Adipose tissue (tissue), 3 donors: ENCODE data around the gene FAM3C. TPM values are rescaled to one million over a fixed set of nuclear protein-coding genes. Genes with fewer than 3 reads are reported as not detected.

Experiments used
- H3K27ac ChIP-seq: one replicate; pipeline ENCODE4 v1.5.1; 2013; ENCODE audit warnings: low read depth, low read length
- WGBS, 3 donors: extraction: QIAGEN DNeasy Blood & Tissue Kit; methylation state at CpG; one replicate each; pipeline ENCODE4 v1.1.7; 2013; 5-methylcytosine and 5-hydroxymethylcytosine counted together
- polyA plus RNA-seq, 3 donors: library from polyadenylated mRNA; stranded (reverse); fragments of 200-250 nt; gene quantifications; one replicate each; pipeline ENCODE4 v1.2.3, GENCODE V29; 2013
- donor health status: healthy with polysubstance abuse.
- donor health status: Bipolar disorder and iron deficiency.
- donor health status: healthy.

FAM3C gene
- polyA plus RNA-seq, 3 donors: 26.6 to 46.7 (median 28.8) TPM

DNA sequence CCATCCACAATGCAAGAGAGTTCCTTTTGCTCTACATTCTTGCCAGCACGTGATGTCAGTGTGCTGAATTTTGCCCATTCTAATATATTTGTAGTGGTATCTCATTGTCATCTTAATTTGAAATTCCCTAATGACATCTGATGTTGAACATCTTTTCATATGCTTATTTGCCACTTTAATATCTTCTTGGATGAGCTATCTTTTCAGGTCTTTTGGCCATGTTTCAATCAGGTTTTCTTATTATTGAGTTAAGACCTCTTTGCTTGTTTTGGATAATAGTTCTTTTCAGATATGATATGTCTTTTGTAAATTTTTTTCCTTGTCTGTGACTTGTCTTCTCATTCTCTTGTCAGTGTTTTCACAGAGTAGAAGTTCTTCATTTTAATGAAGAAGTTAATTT lies 20.4 kb upstream of the FAM3C start:
- H3K27ac ChIP-seq: no peak overlapping the region
- 86 to 88% (median 86%) methylated on average over 1 of the region's 1 CpG for WGBS, 3 donors

DNA sequence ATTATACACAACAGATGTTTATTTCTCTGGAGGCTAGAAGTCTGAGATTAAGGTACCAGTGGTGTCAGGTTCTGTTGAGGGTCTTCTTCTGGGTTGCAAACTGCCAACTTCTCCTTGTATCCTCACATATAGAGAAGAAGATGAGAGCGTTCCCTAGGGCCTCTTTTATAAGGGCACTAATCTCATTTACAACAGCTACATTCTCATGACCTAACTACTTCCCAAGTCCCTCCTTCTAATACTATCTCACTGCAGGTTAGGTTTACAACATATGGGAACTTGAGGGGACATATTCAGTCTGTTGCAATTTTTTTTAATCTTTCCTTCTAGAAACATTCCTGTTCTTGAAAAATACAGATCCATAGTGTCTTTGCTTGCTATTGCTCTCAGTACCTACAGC lies 18.3 kb upstream of the FAM3C start:
- 100% methylated on average over 1 of the region's 1 CpG for WGBS, 3 donors
- no peak overlapping the region for H3K27ac ChIP-seq

DNA sequence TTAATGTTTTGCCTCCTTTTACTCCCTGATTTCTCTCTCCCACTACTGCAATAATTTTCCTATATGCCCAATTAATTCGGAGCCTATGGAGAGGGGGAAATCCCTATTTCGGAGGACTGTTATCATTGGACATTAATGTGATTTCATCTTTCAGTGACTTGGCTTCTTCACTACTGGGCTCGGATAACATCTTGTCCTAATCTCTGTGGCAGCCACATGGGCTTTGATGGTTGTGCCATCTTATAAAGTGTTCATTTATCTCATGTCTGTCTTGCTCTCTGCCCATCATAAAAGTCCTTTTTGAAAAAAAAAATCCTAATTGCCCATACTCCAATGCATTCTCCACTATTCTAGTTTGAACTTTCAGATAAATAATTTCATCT lies 15.5 kb upstream of the FAM3C start:
- 82 to 89% (median 85%) methylated on average over 3 of the region's 3 CpGs for WGBS, 3 donors
- no peak overlapping the region for H3K27ac ChIP-seq

DNA sequence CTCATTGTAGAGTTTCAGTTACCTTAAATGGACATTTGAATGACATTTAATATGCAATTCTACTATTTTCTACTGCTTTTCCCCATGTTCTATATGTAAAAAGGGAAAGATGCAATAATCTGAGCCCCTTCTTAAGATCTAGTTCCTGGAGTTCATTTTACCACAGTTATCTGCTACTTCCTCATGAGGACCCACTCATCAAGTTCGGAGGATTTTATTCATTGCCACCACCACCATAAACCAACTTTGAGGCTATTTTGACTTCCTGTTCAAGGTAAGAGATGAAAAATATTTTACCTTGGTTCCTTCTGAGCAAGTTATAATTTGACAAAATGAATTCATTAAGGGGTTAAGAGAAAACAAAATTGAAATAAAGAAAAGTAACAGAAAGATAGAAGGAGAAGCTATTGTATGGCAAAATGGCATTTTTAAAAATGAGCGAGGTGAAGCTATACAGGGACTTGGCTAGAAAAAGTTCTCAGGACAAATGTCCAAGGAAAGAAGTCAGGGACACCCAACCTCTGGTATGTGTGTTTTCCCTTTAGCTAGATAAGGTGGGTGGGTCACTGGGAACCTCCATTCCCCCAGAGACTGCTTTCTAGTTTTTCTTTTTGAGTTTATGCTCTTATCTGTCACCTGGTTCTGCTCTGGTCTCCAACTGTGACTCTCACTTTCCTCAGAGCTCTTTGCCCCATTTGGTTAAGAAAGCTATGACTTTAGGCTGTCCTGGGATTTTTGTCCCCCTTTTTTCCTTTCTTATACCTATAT lies 14.9 kb upstream of the FAM3C start:
- WGBS, 3 donors: 76 to 89% (median 87%) methylated on average over 2 of the region's 2 CpGs
- H3K27ac ChIP-seq: no peak overlapping the region

DNA sequence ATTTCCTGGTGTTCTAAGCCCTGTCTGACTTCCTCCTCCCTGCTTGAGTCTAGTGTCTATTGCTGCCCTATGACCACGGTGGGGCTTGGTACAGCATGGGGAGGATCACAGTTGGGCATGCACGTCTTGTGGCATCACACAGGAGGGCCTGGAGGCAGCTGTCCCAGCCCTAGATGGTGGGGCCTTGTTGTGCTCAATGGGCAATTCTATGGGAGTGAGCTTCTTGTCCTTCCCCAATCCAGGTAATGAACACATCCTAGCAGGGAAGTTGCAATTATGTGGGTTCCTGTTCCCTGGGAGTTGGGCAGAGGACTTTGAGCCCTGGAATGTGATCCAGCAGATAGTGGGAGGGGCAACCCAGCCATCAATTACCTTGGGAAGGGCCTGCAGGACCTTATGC lies 10.8 kb upstream of the FAM3C start:
- 78 to 97% (median 82%) methylated on average over 2 of the region's 2 CpGs for WGBS, 3 donors

DNA sequence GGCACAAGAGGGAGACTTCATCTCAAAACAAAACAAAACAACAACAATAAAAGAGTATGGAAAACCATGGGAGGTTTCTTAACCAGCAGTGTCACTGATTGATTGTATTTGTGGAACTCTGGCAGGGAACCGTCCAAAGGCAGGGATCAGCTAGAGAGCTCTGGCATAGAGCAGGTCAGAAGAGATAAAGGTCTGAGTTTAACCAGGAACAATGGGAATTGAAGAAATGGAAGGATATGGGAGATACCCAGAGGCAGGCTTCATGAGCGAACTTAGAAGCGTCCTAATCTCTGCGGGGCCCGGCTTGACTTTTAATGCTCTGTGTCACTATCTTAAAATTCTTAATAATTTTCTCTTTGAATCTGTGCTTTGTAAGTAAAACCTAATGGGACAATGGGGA lies 10.4 kb upstream of the FAM3C start:
- H3K27ac ChIP-seq: no peak overlapping the region

More for the DNA sequence above, 10.8 kb upstream of the FAM3C start:
- no peak overlapping the region for H3K27ac ChIP-seq

DNA sequence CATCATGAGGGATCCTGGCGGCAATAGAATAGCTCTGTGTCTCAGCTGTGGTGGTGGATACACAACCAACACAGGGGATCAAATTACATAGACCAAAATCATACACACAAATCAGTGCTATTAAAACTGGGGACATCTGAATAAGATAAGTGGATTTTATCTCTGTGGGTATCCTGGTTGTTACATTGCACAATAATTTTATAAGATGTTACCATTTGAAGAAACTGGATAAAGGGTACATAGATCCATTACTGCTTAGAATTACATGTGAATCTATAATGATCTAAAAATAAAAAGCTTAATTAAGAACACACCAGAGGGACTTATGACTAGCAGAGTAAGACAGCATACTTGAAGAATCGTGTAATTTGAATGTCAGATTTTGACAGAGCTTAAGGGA lies 8.2 kb upstream of the FAM3C start:
- H3K27ac ChIP-seq: no peak overlapping the region
- 92 to 94% (median 92%) methylated on average over 2 of the region's 2 CpGs for WGBS, 3 donors

More for the DNA sequence above, 10.4 kb upstream of the FAM3C start:
- 91 to 93% (median 91%) methylated on average over 5 of the region's 5 CpGs for WGBS, 3 donors

DNA sequence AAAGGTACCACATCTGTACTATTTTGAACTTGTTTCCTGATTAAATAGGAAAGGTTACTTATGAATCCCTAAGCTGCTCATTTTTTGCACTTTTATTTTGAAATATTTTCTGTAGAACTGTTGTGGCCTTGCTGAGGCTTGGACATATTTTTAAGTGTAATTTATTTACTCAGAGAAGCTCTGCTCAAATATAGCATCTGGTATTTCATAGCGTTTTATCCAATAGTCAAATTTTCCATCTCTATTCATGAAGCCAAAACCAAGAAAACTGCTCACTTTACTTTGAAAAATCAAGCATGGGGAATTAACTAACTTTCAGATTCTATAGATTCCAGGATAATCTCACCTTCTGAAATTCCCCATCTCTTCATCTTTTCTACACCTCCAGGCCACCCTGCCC lies 6.6 kb upstream of the FAM3C start:
- WGBS, 3 donors: 44 to 61% (median 50%) methylated on average over 1 of the region's 1 CpG
- no peak overlapping the region for H3K27ac ChIP-seq

DNA sequence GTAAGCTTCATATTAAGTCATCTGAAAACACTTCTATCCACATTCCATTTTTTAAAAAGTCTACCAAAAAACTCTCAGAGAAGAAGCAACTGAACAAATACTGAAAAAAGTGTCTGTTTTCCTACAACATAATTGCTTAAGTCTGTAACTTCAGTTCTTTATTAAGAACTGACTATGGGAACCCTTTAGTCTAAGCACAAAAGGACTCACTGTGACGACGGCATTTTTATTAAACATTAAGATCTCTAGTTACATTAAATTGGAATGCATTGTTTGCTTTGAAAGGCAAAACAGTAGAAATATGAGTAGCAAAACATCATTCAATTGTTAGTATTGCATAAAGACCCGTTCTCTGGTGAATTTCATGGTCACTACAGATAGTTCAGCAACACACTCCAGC lies 5.8 kb upstream of the FAM3C start:
- 67 to 80% (median 77%) methylated on average over 3 of the region's 3 CpGs for WGBS, 3 donors
- H3K27ac ChIP-seq: no peak overlapping the region

DNA sequence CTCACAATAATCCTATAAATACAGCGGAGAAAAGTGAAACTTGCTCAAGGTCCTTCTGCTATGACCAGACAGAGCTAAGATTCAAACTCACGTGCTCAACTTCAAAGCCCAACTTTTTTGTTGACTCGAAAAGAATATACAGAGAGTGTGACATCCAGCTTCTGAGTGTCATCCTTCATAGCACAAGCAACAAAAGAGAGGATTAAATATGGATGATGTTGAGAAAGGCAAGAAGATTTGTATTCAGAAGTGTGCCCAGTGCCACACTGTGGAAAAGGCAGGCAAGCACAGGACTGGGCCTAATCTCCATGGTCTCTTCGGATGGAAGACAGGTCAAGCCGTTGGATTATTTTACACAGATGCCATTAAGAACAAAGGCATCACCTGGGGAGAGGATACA lies 2.1 kb upstream of the FAM3C start:
- 34 to 89% (median 79%) methylated on average over 5 of the region's 5 CpGs for WGBS, 3 donors
- H3K27ac ChIP-seq: no peak overlapping the region

DNA sequence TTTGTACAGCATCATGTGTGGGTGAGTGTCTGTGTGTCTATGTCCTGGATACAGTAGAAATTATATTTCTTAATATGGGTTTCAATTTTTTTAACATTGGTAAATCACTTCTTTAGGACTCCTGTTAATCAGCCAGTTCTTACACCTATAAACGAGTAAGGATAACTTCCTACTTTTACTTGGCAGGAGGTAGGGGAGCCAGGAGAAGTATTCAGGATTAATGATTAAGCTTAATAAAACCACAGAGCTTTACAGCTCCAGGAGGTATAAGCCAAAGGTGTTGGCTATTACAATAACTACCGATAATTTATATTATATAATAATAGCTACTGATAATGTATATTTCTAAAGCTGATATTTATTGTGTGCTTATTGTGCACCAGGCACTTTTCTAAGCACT lies 1.7 kb upstream of the FAM3C start:
- no peak overlapping the region for H3K27ac ChIP-seq

DNA sequence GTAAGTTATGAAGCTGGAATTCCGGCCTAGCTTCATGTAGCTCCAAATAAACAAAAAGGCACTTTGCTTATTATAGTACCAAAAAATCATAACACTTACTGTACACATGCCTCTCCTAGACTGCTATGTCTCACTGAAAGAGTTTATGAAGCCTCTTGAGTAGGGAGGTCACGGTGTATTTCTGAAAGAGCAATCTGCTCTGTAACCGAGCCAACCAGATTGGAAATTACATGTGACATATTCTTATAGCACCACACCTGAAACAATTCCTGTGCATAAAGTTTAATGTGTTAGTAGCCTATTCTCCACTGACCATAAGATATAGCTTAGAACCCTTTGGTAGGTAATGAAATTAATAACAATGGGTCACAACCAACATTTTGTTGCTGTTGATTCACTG lies 1.3 kb upstream of the FAM3C start:
- no peak overlapping the region for H3K27ac ChIP-seq
- WGBS, 3 donors: 63 to 100% (median 93%) methylated on average over 3 of the region's 3 CpGs

More for the DNA sequence above, 1.7 kb upstream of the FAM3C start:
- WGBS, 3 donors: 27 to 86% (median 82%) methylated on average over 2 of the region's 2 CpGs

DNA sequence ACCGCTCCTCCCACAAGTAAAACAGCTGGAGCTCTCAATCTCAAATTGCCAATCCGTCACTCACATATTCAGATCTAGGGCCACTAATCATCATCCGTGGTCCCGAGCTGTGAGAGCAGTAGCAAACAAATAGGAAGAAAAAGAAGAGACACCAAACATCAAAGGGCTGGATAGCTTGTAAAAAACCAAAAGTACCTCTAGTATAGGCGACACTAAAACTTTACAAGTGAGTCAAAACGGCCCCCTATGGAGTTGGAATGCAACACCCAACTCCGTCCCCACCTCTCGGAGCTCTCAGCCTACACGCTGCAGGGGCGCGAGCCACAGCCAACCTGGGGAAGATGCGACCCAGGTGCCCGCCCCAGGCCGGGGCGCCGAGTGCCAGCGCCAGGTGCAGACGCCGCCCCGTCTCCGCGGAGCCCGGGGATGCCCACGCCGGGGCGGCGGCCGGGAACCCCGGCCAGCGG lies 581 bp downstream of the FAM3C start:
- H3K27ac ChIP-seq: no peak overlapping the region
- 0 to 1% (median 1%) methylated on average over 30 of the region's 30 CpGs for WGBS, 3 donors

DNA sequence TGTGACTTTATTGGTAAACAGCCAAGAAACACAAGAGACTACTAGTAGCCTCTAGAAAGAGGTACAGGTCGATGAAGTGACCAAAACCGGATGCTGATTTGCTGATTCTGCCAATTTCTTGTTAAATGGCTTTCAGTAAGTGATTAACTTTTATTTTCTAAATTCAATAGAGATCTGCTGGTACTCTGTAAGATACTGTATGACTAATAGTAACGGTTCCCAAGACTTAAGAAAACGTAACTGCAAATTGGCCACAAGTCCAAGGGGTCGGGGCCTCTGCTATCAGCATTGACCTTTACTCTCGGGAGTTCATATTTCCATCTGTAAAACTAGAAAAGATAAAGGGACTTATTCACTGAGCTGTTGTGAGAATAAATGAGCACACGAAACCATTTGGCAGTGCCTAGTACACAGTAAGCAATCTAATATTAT lies 1.4 kb downstream of the FAM3C start:
- no peak overlapping the region for H3K27ac ChIP-seq
- 18 to 55% (median 51%) methylated on average over 7 of the region's 7 CpGs for WGBS, 3 donors

DNA sequence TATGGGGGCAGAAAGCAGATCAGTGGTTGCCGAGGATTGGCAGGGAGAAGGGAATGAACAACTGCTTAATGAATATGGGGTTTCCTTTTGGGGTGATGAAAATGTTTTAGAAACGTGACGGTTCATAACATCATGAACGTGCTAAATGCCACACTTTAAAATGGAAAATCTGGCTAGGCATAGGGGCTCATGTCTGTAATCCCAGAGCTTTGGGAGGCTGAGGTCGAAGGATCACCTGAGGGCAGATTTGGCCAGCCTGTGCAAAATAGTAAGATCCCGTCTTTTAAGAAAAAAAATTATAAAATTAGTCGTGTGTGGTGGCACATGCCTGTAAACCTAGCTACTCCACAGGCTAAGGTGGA lies 3.1 kb downstream of the FAM3C start:
- WGBS, 3 donors: 95 to 98% (median 96%) methylated on average over 7 of the region's 7 CpGs
- no peak overlapping the region for H3K27ac ChIP-seq

DNA sequence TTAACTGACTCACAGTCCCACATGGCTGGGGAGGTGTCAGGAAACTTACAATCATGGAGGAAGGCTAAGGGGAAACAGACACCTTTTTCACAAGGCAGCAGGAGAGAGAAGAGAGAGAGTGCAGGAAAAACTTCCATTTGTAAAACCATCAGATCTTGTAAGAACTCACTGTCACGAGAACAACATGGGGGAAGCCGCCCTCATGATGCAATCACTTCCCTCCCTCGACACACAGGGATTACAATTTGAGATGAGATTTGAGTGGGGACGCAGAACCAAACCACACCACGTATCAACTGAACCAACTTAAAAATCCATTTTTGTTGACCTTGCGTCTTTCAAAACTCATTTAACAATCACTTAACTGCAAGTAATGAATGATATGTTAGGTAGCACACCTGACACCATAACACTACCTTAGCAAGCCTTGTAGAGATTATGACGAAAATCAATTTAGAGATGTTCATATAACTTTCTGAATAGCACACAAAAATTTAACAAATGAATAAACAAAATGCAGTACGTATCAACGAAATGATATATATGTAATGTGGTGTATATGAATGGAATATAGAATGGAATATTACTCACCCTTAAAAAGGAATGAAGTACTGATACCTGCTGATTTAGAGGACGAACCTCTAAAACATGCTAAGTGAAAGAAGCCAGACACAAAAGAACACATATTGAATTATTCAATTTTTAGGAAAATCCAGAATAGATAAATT lies 3.7 kb downstream of the FAM3C start:
- H3K27ac ChIP-seq: no peak overlapping the region
- 90 to 96% (median 91%) methylated on average over 10 of the region's 10 CpGs for WGBS, 3 donors

DNA sequence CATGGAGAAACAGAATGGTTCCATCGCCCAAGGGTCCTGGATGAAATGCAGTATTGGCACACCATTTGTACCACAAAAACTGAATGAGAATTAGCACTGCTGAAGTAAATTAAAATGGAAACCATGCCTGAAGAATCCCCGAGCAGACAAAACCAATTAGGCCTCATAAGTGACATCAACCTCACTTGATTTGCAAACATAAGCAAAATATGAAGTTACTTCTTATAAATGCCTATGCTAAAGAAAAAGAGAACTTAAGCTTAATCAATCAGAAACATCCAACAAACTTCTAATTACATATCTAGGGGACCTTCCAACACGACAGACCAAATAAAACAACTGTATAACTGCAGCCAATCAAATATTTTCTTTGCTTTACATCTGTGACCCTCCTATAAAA lies 4.4 kb downstream of the FAM3C start:
- 64 to 86% (median 79%) methylated on average over 3 of the region's 3 CpGs for WGBS, 3 donors
- H3K27ac ChIP-seq: no peak overlapping the region

DNA sequence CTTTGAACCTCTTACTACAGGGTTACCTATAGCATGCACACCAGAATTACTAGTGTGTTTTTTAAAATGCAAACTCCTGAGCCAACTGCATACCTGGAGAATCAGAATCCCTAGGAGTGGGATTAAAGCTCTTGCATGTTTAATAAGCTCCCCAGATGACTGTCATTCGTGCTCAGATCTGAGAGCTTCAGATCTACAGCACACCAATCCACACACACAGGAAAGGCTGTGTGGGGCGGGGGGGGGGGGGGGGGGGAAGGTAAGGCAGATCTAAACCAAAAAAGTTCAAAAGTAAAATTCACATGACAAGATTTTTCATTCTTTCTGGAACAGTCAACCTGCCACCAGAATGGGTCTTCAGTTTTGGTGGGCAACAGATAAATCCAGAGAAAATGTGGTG lies 5.5 kb downstream of the FAM3C start:
- 43 to 78% (median 48%) methylated on average over 2 of the region's 2 CpGs for WGBS, 3 donors
- no peak overlapping the region for H3K27ac ChIP-seq

DNA sequence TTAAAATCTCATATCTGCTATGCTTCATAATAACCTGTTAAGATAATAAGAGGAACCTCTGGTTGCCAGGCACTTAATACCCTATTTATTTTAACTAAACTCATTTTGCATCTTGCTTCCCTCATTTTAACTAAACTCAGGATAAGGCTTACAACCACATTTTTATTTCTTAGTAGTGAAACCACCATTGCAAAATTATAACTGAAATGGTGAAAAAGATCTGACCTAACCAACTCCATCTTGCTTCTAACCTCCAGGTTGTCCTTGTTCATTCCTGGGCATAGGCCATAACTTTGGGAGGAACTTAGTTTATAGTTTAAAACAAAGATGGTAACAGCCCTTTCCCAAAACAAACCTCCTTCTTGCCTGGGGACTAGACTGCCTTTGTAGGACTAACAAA lies 6.0 kb downstream of the FAM3C start:
- H3K27ac ChIP-seq: no peak overlapping the region

DNA sequence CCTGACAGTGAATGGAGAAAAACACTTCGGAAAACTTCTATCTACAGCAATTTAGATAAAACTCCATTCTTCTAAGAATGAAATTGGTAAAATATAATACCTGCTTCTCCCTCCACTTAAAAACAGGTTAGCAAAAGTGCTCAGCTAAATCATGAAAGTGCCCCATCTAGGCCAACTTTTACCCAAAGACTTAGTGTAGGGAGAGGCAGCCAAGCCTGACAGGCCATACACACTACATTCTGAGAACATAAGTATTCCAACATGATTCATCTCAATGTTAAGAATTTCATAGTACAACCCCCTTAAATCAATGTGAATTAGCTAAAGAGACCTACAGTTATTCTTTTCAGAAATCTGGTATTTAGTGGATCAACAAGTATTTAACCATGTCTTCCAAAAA lies 7.2 kb downstream of the FAM3C start:
- 82 to 98% (median 89%) methylated on average over 1 of the region's 1 CpG for WGBS, 3 donors
- H3K27ac ChIP-seq: no peak overlapping the region
